Brain pericyte (primary cell): ENCODE data around the gene AKNAD1.

ENCODE experiments used
- DNase-seq: peaks from one replicate; pipeline ENCODE4 v3.0.0-alpha.2; 2012; ENCODE audit warnings: low read depth, low spot score

Gene AKNAD1

DNA sequence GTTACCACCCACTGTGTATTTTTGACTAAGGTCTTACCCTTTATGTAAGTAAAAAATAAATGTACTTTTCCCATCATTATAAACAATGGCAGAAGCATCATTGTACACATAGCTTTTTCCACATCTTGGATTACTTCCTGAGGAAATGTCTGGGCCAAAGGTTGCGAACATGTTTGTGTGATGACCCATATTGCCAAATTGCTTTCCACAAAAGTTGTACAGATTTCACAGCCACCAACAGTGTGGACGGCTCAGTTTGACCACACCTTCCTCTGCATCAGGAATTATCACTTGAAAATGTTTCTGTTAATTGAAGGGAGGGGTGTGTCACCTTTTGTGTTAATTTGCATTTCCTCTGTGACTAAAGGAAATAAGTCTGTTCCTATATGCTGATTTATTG lies 25.7 kb downstream of the AKNAD1 start:
- DNase-seq = no peak

DNA sequence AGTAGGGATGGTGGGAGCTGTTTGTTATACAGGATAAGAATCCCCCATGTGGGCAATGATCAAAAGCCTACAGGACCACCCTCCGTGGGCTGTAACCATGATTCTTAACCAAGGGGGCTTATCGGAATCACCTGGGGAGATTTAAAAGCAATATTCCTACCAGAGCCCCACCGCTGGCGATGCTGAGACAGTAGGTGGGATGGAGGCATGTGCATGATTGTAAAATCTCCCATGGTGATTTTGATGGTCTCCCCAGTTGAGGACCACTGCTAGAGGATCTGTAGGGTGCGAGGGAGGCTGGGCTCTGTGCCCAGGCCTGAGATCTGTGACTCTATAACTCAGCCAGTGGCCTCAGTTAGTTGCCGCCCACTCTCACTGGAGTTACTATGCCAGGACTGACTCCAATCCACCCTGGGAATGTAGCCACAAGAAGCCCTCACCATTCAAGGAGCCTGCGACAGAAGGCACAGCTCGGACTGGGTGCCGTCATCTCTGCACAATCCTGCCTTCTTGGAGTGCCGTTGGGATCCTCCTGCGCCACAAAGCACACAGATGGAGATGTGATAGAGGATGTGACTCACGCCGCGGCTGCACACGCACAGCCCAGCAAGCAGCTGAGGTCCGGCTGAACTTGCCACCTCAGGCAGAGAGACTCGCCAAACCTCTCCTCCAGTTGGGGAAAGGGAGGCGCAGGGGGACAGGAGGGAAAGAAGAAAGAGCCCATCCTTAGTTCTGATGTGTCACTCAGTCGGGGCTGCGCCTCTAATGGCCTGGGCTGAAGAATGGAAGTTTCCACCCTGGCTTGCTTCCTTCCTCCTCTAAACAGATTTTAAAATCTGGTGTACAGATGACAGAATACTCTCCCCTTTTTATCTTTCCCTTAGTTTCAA lies 26.5 kb downstream of the AKNAD1 start:
- peak; percentile 62 for DNase-seq

DNA sequence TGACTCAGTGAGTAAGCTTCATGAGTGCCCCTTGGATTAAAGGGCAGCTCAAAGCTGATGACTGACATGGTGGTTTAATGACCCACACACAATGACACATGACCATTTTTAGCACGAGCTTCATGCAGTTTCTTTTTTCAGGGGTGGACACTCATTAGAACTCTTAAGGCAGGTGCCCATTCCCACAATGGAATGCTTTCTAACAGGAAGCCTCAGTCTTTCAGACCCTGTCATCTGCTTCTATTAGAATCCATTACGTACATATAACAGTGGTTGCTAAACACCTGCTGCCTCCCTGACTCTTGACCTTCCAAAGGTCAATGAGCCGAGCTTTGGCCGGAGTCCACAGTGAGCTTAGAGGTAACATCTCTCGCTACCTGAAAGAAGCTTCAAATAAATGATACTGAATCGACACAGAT lies 27.4 kb downstream of the AKNAD1 start:
- DNase-seq = no peak

- peak; percentile 13 for DNase-seq
Observed at GRCh38 chr1:108828074-108828961, 28.6 kb downstream of the AKNAD1 start.

GRCh38 chr1:108826081-108826635 lies 30.7 kb downstream of the AKNAD1 start:
- DNase-seq = no peak

GRCh38 chr1:108824051-108824450 lies 32.8 kb downstream of the AKNAD1 start:
- DNase-seq = no peak

DNA sequence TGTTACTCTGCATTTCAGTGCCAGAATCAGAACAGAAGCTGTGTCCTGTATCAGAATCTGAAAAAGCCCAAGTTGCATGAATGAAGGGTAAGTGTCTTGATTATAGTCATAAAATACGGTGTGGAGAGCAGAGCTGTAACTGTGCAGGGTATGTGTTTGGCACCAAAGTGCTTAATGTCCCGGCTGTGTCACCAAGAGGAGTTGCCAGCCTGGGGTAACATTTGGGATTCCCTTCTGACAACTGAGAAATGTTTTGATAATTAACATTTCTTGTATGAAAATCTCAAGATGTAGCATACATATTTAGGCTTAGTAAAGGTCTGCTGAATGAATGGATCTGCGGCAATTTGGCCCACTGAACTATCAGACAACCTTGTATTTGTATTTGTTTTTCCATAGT lies 33.3 kb downstream of the AKNAD1 start:
- DNase-seq = no peak

DNA sequence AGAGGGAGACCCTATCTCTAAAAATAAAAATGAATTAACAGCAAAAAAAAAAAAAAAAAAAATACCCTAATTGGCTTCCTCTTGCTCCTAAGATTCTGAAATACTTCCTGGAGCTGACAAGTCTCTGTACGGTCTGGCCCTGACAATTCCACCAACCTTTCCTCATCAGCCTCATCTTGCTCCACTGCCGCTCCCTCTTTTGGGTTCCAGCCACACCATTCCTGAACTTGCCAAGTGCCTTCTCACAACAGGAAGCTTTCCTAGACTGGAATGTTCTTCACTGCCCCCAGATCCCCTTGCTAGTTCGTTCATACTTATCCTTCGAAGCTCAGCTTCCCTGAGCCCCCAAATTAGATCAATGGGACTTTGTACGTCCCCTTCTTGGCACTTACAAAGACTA lies 37.0 kb downstream of the AKNAD1 start:
- DNase-seq = no peak

GRCh38 chr1:108817811-108818210 lies 39.1 kb downstream of the AKNAD1 start:
- no peak for DNase-seq

DNA sequence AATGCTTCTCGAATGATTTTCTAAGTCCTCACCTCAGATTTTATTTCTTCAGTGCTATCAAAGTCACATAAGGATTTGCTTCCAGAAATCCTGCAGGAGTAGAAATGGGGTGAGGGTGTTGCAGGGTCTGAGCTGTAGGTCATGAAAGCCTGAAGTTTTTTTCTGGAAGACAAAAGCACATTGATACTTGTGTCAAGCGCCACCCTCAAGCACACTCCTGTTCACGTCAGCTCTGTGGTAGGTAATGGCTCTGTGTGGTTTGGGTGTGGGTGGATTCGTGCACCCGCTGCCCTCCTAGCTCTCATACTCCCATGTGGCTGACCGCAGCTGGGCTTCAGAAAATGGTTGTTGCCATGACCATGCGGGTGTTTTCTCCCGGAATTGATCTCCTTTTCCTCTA lies 39.9 kb downstream of the AKNAD1 start:
- DNase-seq = peak; percentile 33

DNA sequence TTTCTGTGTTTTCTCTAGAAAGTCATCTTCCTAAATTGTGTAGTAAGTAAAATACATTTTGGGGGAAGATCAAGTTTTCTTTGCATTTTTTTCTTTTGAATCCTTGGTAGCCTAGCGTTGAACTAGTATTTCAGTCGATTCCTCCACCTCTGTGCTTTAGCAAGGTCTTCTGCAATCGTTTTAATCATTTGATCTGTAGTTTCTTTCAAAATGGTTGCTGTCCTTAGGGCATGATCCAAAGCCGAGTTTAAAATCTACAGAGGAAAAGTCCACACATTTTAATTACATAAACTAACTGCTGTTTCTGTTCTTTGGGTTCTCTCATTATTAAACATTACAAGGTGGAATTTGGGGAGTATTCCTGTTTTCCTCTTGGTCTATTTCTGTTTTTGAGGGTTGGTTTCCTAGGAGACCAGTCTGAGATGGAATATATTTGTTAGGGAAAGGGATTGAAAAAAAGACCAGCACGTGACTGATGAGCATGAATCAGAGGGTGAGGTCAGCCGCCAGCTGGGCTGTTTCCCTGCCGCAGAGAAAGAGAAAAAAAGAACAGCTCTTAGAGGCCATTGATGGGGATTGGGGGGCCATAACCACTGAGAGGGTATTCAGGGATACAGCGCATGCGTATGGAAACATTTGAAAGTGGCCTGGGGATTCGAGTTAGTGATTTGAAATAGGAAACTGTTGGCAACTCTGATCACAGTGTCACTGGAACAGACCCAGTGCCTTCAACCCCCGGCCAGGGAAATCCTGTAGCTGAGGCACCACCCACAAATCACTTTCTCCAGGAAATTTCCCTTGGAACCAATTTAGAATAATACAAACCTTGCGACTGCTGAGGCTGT lies 40.6 kb downstream of the AKNAD1 start:
- DNase-seq = peak; percentile 76

- no peak for DNase-seq
Observed at GRCh38 chr1:108815566-108815965, 41.3 kb downstream of the AKNAD1 start.

GRCh38 chr1:108814343-108815125 lies 42.4 kb downstream of the AKNAD1 start:
- DNase-seq = no peak

DNA sequence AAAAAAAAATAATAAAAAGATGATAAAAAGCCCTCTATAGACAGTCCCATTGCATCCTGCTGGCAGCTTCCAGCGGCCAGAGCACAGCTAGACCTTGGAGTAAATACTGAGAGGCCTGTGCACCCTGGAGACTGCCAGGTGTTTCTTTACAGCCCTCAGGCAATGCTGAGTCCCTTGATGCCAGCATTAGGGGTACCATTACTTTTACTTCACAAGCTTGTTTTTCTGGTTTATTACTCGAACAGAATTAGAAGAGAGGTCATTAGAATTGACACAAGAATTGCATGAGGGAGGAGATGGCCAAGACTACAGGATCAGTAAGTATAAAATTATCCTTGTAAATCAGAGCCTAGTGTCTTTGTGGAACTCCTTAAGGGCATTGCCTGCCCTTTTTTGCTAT lies 43.6 kb downstream of the AKNAD1 start:
- no peak for DNase-seq

GRCh38 chr1:108811611-108812010 lies 45.3 kb downstream of the AKNAD1 start:
- DNase-seq = no peak

DNA sequence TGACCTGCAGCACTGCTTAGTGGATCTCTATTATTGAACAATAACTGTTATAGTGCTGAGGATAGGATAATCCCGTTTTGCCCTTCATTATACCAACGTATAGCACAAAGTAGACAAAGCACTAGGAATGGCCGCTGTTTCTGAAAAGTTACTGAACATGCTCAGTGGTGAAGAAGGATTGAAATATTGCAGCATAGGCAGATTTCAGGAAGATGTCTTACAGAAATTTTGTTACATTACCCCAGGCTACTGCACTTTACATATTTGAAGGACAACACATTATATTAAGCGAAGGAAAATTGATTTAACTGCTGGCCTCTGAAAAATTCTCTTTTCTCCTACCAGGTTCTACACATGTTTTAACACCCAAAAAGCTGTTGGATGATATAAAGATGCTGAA lies 48.5 kb downstream of the AKNAD1 start:
- DNase-seq = no peak

- no peak for DNase-seq
Observed at GRCh38 chr1:108803548-108803947, 53.3 kb downstream of the AKNAD1 start.

- DNase-seq = no peak
Observed at GRCh38 chr1:108801101-108801500, 55.8 kb downstream of the AKNAD1 start.

DNA sequence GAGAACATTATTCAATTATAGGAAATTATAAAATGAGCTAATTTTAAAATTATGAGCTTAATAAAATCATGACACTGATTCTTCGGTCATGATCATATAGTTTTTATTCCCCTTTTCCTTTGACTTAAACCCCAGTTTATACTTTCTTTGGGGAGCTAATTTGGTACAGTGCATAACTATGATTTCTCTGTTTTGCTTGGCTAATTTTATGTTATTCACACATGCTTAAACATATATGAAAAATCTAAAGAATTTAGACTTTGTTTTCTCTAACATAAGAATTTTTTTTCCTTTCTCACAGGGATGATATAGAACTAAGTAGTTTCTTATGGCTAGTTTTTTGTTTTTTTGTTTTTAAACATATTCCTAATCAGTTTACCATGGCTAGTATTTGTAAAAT lies 57.9 kb downstream of the AKNAD1 start:
- no peak for DNase-seq

DNA sequence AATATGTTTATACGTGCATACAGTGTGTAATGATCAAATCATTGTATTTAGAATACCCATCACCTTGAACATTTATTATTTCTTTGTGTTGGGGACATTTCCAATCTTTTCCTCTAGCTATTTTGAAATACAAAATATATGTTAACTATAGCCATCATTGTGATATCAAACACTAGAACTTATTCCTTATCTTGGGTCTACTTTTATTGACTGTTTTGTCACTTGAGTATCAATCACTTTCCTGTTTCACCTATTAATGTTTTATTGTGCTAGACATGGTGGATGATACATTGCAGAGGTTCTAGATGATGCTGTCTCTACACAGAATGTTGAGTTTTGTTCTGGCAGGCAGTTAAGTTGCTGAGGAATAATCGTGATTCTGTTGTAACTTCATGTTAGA lies 64.5 kb downstream of the AKNAD1 start:
- no peak for DNase-seq

DNA sequence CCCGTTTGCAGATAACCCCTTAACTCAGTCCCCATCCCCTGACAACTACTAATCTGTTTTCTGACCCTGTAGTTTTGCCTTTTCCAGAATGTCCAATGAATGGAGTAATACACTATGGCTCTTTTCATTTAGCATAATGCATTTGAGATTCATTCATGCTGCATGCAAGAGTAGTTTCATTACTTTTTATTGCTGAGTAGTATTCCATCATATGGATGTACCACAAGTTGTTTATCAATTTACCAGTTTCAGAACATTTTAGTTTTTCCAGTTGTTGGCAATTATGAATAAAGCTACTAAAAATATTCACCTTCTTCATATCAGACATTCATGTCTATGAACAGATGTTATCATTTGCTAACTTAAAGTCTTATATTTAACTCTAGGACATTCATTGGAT lies 65.1 kb downstream of the AKNAD1 start:
- DNase-seq = no peak
